Mucosa of descending colon (tissue), 3 donors: Measurements from ENCODE around the gene CNTN2. TPM values are rescaled to one million over a fixed set of nuclear protein-coding genes. Genes with fewer than 3 reads are reported as not detected.

Source experiments
- ATAC-seq: fragments of 200-7000 bp; cut with Tn5 transposase; one replicate; pipeline ENCODE4 v1.9.1; 2020; ENCODE audit warnings: mild to moderate bottlenecking, moderate library complexity
- DNase-seq, 3 donors: peaks; one replicate each; pipeline ENCODE4 v3.0.0-alpha.2; 2020
- H3K36me3 ChIP-seq: fragments of 200-600 bp; one replicate; pipeline ENCODE4 v1.8.0; 2021; ENCODE audit warnings: low read depth, mild to moderate bottlenecking
- H3K4me1 ChIP-seq: fragments of 200-600 bp; one replicate; pipeline ENCODE4 v1.8.0; 2021; ENCODE audit warnings: low read depth, mild to moderate bottlenecking
- H3K4me3 ChIP-seq: fragments of 200-600 bp; one replicate; pipeline ENCODE4 v1.8.0; 2021; ENCODE audit warnings: mild to moderate bottlenecking
- H3K9me3 ChIP-seq: fragments of 200-600 bp; one replicate; pipeline ENCODE4 v1.8.0; 2021; ENCODE audit warnings: mild to moderate bottlenecking
- CTCF ChIP-seq: fragments of 200-600 bp; IDR thresholded peaks from one replicate; pipeline ENCODE4 v1.8.0; 2022; ENCODE audit warnings: antibody characterized with exemption, mild to moderate bottlenecking
- intact Hi-C, 2 donors: fragments of 100-400 bp; cut with DNase I in 1 of 2; cut with micrococcal nuclease in 1 of 2; formaldehyde crosslinking; loops; one replicate each; pipeline versions ENCODE4 v1.11.0 to v1.11.1; 2022; cut with DNase I, micrococcal nuclease
- total RNA-seq, 3 donors: library from RNA; stranded (reverse); fragmentation: NEBNext Ultra II Directional in 2 of 3; extraction: Animal tissue kit (Norgen Biotek cat#: 25700) in 2 of 3; gene quantifications; one replicate each; pipeline versions ENCODE4 v1.2.1 to v1.2.4, GENCODE V29; 2021 to 2023
- donor health status: DM: no; HTN: no; CAD: no; lungs with moderate emphysema.
- donor health status: DM: no; HTN: no; CAD: no.
- donor health status: DM: no; HTN: yes; CAD: no.

Gene CNTN2
- total RNA-seq, 3 donors from 2014 or later = 0.43 to 6.8 (median 0.51) TPM

- no peaks in the 10 kb centered on the region for H3K9me3 ChIP-seq
- ATAC-seq = peak; percentile 5
- H3K4me3 ChIP-seq = no peak overlapping the region
- intact Hi-C loops = no loop called here
- no peaks in the 10 kb centered on the region for H3K36me3 ChIP-seq
- no peak for DNase-seq
- H3K4me1 ChIP-seq = peaks cover 18% of the 10 kb centered on the region
- no peak for TF ChIP-seq CTCF
These were observed 79.5 kb downstream of the CNTN2 start for GRCh38 chr1:205122489-205122882.

GRCh38 chr1:205124726-205125125, 81.7 kb downstream of the CNTN2 start:
- intact Hi-C loops = no loop called here
- TF ChIP-seq CTCF = no peak
- DNase-seq = no peak
- Histone ChIP-seq H3K36me3 (no peaks in the 10 kb centered on the region), H3K9me3 (no peaks in the 10 kb centered on the region), H3K4me1 (peaks cover 18% of the 10 kb centered on the region), H3K4me3 (no peak overlapping the region)
- no peak for ATAC-seq

- Histone ChIP-seq H3K9me3 (no peaks in the 10 kb centered on the region), H3K4me3 (no peak overlapping the region), H3K36me3 (no peaks in the 10 kb centered on the region), H3K4me1 (peaks cover 4% of the 10 kb centered on the region)
- no peak for TF ChIP-seq CTCF
- ATAC-seq = no peak
- no peak for DNase-seq
- intact Hi-C loops = no loop called here
These were observed 84.6 kb downstream of the CNTN2 start for GRCh38 chr1:205127646-205128045.

Other genes starting within 250 kb of the CNTN2 start
- gene NFASC, start 172.3 kb upstream of the CNTN2 start, total RNA-seq = 10 to 100 TPM; 12.3 to 27.6 (median 22.7) TPM
- 1 to 10 TPM; 1.9 to 3.8 (median 2.3) TPM for gene TMEM81, start 41.2 kb downstream of the CNTN2 start, total RNA-seq
- 10 to 100 TPM; 14.7 to 20.5 (median 14.7) TPM for gene RBBP5, start 78.8 kb downstream of the CNTN2 start, total RNA-seq
- 10 to 100 TPM in 1 of 3 donors, 1 to 10 TPM in 2; 5.3 to 13.9 (median 5.8) TPM for gene DSTYK, start 168.5 kb downstream of the CNTN2 start, total RNA-seq
- gene TMCC2, start 184.7 kb downstream of the CNTN2 start, total RNA-seq = 1 to 10 TPM in 1 of 3 donors, under 1 TPM in 2; 0.27 to 5.1 (median 0.29) TPM